ENCODE measurements around the gene MTCL1. TPM values are rescaled to one million over a fixed set of nuclear protein-coding genes. Genes with fewer than 3 reads are reported as not detected.

Gene MTCL1
- total RNA-seq, 1 experiment from 2014 or later = 28.3 TPM

GRCh38 chr18:8717011-8717770 is 11.8 kb downstream of the MTCL1 start:
- no peak for TF ChIP-seq CTCF (IDR thresholded peaks at IDR 0.05; ENCODE audit: insufficient read depth in 1 of 2, low read depth in 1 of 2, low read length in 1 of 2, severe bottlenecking in 1 of 2, unreplicated experiment in 1 of 2)
- H3K9me3 ChIP-seq = no peaks in the 10 kb centered on the region
- H3K36me3 Mint-ChIP-seq (ENCODE audit: insufficient read depth, unreplicated experiment) = peaks cover 9% of the 10 kb centered on the region
- no peaks in the 10 kb centered on the region for H3K9me3 Mint-ChIP-seq (ENCODE audit: unreplicated experiment)
- no peak overlapping the region for H3K27ac Mint-ChIP-seq (ENCODE audit: unreplicated experiment)
- no peaks in the 10 kb centered on the region for H3K27me3 ChIP-seq (replicated peaks; ENCODE audit: control insufficient read depth, insufficient read depth, low read length)
- H3K4me3 ChIP-seq (ENCODE audit: low read depth, low read length) = no peak overlapping the region
- H3K27me3 Mint-ChIP-seq (ENCODE audit: insufficient read depth, unreplicated experiment) = no peaks in the 10 kb centered on the region
- peaks cover 52% of the 10 kb centered on the region for H3K4me1 ChIP-seq
- intact Hi-C loops (cut with micrococcal nuclease; ENCODE audit: unreplicated experiment) = no loop called here
- no peaks in the 10 kb centered on the region for H3K36me3 ChIP-seq (ENCODE audit: control insufficient read depth, insufficient read depth, low read length)
- peaks cover 29% of the 10 kb centered on the region for H3K4me1 Mint-ChIP-seq (ENCODE audit: low read depth, unreplicated experiment)
- H3K4me3 Mint-ChIP-seq (ENCODE audit: unreplicated experiment) = peak overlapping the region; percentile 18
- BruUV-seq (replicated peaks) = no TSS peak
- POLR2A ChIA-PET = no interaction called here
- CTCF ChIA-PET = no interaction called here
- DNase-seq = peak in 1 of 2 experiments; percentile 15

GRCh38 chr18:8718401-8718913 is 13.1 kb downstream of the MTCL1 start:
- Mint-ChIP-seq H3K4me3 (ENCODE audit: unreplicated experiment) (peak overlapping the region; percentile 18), H3K4me1 (ENCODE audit: low read depth, unreplicated experiment) (peaks cover 29% of the 10 kb centered on the region), H3K27me3 (ENCODE audit: insufficient read depth, unreplicated experiment) (no peaks in the 10 kb centered on the region), H3K36me3 (ENCODE audit: insufficient read depth, unreplicated experiment) (peaks cover 9% of the 10 kb centered on the region), H3K9me3 (ENCODE audit: unreplicated experiment) (no peaks in the 10 kb centered on the region), H3K27ac (ENCODE audit: unreplicated experiment) (peak overlapping the region; percentile 9)
- intact Hi-C loops (cut with micrococcal nuclease; ENCODE audit: unreplicated experiment) = no loop called here
- Histone ChIP-seq H3K4me1 (peaks cover 55% of the 10 kb centered on the region), H3K9me3 (no peaks in the 10 kb centered on the region), H3K27me3 (replicated peaks; ENCODE audit: control insufficient read depth, insufficient read depth, low read length) (no peaks in the 10 kb centered on the region), H3K36me3 (ENCODE audit: control insufficient read depth, insufficient read depth, low read length) (no peaks in the 10 kb centered on the region), H3K4me3 (ENCODE audit: low read depth, low read length) (no peak overlapping the region)
- POLR2A ChIA-PET = no interaction called here
- no TSS peak for BruUV-seq (replicated peaks)
- no peak for TF ChIP-seq CTCF (IDR thresholded peaks at IDR 0.05; ENCODE audit: insufficient read depth in 1 of 2, low read depth in 1 of 2, low read length in 1 of 2, severe bottlenecking in 1 of 2, unreplicated experiment in 1 of 2)
- CTCF ChIA-PET = no interaction called here
- no peak for DNase-seq

- POLR2A ChIA-PET = no interaction called here
- TF ChIP-seq CTCF (IDR thresholded peaks at IDR 0.05; ENCODE audit: insufficient read depth in 1 of 2, low read depth in 1 of 2, low read length in 1 of 2, severe bottlenecking in 1 of 2, unreplicated experiment in 1 of 2) = no peak
- Mint-ChIP-seq H3K36me3 (ENCODE audit: insufficient read depth, unreplicated experiment) (peaks cover 9% of the 10 kb centered on the region), H3K9me3 (ENCODE audit: unreplicated experiment) (no peaks in the 10 kb centered on the region), H3K4me3 (ENCODE audit: unreplicated experiment) (no peak overlapping the region), H3K27me3 (ENCODE audit: insufficient read depth, unreplicated experiment) (no peaks in the 10 kb centered on the region), H3K27ac (ENCODE audit: unreplicated experiment) (no peak overlapping the region), H3K4me1 (ENCODE audit: low read depth, unreplicated experiment) (peaks cover 29% of the 10 kb centered on the region)
- Histone ChIP-seq H3K4me1 (peaks cover 55% of the 10 kb centered on the region), H3K36me3 (ENCODE audit: control insufficient read depth, insufficient read depth, low read length) (no peaks in the 10 kb centered on the region), H3K27me3 (replicated peaks; ENCODE audit: control insufficient read depth, insufficient read depth, low read length) (no peaks in the 10 kb centered on the region), H3K4me3 (ENCODE audit: low read depth, low read length) (no peak overlapping the region), H3K9me3 (no peaks in the 10 kb centered on the region)
- intact Hi-C loops (cut with micrococcal nuclease; ENCODE audit: unreplicated experiment) = no loop called here
- DNase-seq = no peak
- CTCF ChIA-PET = no interaction called here
- BruUV-seq (replicated peaks) = no TSS peak
These were observed 13.8 kb downstream of the MTCL1 start for GRCh38 chr18:8719192-8719591.
